Measurements from ENCODE around the gene ZCWPW1. TPM values are rescaled to one million over a fixed set of nuclear protein-coding genes. Genes with fewer than 3 reads are reported as not detected.

ZCWPW1 gene, protein sequence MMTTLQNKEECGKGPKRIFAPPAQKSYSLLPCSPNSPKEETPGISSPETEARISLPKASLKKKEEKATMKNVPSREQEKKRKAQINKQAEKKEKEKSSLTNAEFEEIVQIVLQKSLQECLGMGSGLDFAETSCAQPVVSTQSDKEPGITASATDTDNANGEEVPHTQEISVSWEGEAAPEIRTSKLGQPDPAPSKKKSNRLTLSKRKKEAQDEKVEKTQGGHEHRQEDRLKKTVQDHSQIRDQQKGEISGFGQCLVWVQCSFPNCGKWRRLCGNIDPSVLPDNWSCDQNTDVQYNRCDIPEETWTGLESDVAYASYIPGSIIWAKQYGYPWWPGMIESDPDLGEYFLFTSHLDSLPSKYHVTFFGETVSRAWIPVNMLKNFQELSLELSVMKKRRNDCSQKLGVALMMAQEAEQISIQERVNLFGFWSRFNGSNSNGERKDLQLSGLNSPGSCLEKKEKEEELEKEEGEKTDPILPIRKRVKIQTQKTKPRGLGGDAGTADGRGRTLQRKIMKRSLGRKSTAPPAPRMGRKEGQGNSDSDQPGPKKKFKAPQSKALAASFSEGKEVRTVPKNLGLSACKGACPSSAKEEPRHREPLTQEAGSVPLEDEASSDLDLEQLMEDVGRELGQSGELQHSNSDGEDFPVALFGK
- 1.1 and 1.2 TPM in 2 replicates for total RNA-seq (2014; rRNA removed; shearing (Covaris generic))

DNA sequence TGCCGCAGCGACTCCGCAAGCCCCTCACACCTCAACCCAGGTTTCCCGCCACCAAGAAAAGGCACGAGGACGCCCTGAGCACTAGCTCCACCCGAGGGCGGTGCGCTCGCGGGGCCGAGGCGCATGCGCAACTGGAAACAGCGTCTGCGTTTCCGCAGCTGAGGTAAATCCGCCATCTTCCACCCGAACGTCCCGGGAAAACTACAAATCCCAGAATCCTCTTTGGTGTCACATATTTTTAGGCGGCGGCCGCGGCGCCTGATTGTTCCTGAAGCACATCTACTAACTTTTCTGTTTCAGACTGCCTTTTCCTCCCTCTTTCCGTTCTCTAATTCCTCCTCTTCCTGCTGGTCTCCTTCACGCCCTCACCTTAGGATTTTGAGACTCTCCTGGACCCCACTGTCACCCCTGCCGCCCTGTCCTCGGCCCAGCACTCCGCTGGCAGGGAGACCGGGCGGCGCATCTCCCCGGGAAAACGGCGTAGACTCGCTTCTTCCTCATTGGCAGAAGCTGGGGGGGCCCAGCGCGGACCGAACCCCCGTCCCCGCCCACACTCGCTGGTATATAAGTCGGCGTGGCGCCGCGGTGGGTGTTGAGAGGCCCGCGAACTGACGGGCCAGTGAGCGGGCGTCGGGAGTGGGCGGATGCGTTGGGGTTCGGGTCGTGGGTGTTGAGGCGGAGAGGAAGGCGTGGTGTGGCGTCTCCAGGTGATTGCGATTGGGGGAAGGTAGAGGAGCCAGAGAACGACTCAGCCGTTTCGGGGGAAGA is at the start of gene ZCWPW1:
TSS of gene ZCWPW1 (minus strand) at position 505 of the 768 bp plus-strand sequence. CDS start 8,054 bp downstream, outside the sequence.
- no peaks in the 10 kb centered on the region; the same call in 1 of the 2 replicates for H3K4me1 ChIP-seq
- peak; percentile 97 to 98 for DNase-seq
- peak within 1 kb of the TSS; percentile 91 for H3K4me3 ChIP-seq
- H3K9me3 ChIP-seq (replicated peaks): no peaks in the 10 kb centered on the region
- peak within 1 kb of the TSS; percentile 98 for H3K27ac ChIP-seq
- H3K36me3 ChIP-seq: peaks cover 24% of the 10 kb centered on the region
- no peaks in the 10 kb centered on the region for H3K27me3 ChIP-seq

DNA sequence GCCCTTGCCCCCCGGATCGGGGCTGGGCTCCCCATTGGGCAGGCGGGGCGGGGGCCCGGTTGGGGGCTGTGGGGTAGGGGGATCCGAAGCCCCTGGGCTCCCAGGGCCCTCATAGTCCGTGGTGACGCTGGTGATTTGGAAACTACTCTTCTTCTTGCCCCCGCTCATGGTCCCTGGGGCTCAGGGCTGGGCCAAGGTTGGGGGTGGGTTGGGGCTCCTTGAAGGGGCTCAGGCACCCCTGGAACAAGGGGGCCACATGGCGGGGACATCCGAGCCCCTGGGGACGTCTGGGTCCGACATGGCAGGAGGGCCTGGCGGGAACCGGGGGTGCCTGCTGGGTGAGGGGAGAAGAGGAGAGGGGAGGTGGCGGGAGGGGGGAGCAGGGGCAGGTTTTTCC is 49.4 kb upstream of the ZCWPW1 start:
- Histone ChIP-seq H3K27ac (no peak overlapping the region), H3K4me1 (peaks cover 4% of the 10 kb centered on the region; the same call in 1 of the 2 replicates), H3K36me3 (no peaks in the 10 kb centered on the region), H3K9me3 (replicated peaks) (no peaks in the 10 kb centered on the region), H3K27me3 (peaks cover 4% of the 10 kb centered on the region; the same call in 1 of the 2 replicates), H3K4me3 (peak overlapping the region; percentile 79)
- no peak for DNase-seq

DNA sequence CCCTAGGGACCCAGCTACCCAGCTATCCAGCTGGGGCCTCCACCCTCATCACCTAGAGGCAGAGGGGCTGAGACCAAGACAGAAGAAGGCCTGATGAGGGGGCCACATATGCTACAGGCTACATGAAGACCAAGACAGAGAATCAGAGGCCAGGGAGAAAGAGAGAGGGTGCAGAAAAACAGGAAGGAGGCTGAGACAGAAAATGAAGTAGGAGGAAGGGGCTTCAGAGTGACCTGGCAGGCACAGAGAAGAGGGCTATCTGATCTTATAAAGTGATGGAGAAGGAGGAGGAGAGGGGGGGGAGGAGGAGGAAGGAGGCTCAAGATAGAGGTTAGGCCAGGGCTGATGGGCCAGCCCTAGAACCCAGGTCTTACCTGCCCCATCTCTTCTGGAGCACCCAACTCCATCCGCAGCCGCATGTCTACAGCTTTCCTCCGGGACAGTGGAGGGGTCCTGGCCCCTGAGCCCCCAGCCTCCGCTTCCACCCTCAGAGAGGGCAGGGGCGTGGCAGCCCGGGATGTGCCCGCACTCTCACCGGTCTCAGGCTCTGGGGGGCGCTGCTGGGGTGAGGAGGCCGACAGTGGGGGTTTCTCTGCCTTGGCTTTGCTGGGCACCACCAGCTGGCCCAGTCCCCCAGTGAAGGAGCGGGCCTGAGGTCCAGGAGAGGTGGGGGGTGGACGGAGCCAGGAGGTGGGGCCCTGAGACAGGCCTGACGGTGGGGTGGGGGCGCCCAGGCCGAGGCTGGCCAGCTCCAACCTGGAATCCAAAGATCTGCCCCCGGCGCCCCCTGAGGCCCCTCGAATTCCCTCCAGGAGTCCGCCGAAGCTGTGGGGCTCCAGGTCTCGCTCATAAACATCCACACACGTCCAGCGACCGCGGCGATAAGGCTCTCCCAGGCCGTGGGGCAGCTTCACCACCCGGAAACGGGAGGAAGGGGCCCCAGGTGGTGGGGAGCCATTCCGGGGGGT is 48.7 kb upstream of the ZCWPW1 start:
- no peaks in the 10 kb centered on the region for H3K9me3 ChIP-seq (replicated peaks)
- no peak for DNase-seq
- H3K4me1 ChIP-seq: 0 out of 2 replicates have a peak, but pooled peaks cover 2% of the 10 kb centered on the region
- 0 out of 2 replicates have a peak, but pooled peaks cover 4% of the 10 kb centered on the region for H3K27me3 ChIP-seq
- no peak overlapping the region for H3K27ac ChIP-seq
- H3K36me3 ChIP-seq: no peaks in the 10 kb centered on the region
- no peak overlapping the region for H3K4me3 ChIP-seq

DNA sequence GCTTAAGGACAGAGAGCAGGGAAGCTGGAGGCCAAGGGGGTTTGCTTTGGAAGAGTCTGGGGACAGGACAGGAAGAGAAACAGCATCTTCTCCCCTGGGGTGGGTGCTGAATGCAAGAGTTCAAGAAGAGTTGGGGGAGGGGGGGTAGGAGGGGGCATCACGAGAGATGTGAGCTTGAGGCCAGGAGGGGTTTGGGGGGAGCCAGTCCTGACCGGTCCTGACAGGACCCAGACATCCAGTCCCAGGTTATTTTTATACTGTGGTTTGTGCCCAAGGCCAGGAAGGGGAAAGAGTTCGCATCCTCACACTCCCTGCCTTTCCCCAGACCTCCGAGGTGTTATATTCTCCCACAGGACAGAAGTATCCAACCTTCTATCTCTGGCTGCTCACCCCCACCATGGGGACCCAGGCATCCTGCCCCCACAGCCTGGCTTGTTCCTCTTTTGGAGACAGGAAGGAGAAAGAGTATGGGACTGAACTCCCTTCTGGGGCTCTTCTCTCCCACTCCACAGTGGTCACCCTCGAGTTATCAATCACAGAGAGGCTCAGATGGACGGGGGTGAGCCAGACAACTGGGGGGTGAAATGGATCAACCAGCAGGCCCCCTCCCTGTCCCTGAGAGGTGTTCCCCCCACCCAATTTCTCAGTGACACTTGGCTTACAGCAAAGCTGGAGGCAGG is 47.7 kb upstream of the ZCWPW1 start:
- no peaks in the 10 kb centered on the region for H3K36me3 ChIP-seq
- H3K4me3 ChIP-seq: no peak overlapping the region
- no peak for DNase-seq
- H3K4me1 ChIP-seq: 0 out of 2 replicates have a peak, but pooled peaks cover 2% of the 10 kb centered on the region
- no peak overlapping the region for H3K27ac ChIP-seq
- H3K9me3 ChIP-seq (replicated peaks): no peaks in the 10 kb centered on the region
- H3K27me3 ChIP-seq: no peaks in the 10 kb centered on the region

DNA sequence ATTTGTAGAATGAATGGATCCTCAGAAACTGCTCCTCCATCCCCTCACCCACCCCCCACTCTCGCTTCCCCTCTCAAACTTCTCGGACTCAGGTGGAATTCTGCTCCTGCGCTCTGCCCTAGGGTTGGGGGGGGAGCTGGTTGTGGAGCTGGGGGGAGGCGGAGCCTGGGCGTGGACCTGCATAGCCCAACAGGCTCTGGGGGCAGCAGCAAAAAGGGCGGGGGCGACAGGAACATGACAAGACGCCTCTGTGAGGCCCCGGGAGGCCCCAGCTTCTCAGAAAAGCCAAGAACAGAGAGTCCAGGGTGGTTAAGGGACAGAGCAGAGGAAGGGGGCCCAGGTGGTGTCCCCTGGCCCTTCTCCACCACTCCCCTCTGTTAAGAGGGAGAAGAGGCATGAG is 47.0 kb upstream of the ZCWPW1 start:
- DNase-seq: no peak
- Histone ChIP-seq H3K27ac (no peak overlapping the region), H3K36me3 (no peaks in the 10 kb centered on the region), H3K9me3 (replicated peaks) (no peaks in the 10 kb centered on the region), H3K27me3 (no peaks in the 10 kb centered on the region), H3K4me1 (0 out of 2 replicates have a peak, but pooled peaks cover 2% of the 10 kb centered on the region), H3K4me3 (no peak overlapping the region)

DNA sequence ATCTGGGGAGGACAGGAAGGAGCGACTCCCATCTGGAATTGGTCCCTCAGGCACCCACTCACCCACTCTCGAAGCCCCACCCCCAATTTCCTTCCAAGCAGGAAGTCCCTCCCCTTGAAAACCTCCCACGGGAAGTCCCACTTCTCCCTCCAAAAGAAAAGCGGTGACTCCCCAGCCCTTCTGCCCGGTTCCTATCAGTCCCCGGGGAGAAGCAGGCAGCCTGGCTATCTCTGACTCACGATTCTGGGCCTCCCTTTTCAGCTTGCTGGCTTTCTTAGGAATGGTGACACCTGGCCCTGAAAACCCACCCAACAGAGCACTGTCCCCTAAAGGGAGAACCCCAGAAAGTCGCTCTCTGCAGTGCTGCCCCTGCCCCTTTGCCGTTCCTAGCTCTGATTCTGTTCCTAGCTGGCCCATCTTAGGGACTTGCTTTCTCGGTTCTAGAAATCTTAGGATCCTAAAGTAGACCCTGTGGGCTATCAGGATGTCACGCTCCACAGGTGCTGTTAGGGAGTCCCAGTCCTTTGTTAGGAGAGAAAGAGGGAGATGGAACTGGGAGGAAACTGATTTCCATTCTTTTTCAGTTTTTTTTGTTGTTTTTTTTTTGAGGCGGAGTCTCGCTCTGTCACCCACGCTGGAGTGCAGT is 44.5 kb upstream of the ZCWPW1 start:
- Histone ChIP-seq H3K4me1 (0 out of 2 replicates have a peak, but pooled peaks cover 2% of the 10 kb centered on the region), H3K4me3 (no peak overlapping the region), H3K27ac (no peak overlapping the region), H3K9me3 (replicated peaks) (no peaks in the 10 kb centered on the region), H3K27me3 (no peaks in the 10 kb centered on the region), H3K36me3 (no peaks in the 10 kb centered on the region)
- DNase-seq: no peak

DNA sequence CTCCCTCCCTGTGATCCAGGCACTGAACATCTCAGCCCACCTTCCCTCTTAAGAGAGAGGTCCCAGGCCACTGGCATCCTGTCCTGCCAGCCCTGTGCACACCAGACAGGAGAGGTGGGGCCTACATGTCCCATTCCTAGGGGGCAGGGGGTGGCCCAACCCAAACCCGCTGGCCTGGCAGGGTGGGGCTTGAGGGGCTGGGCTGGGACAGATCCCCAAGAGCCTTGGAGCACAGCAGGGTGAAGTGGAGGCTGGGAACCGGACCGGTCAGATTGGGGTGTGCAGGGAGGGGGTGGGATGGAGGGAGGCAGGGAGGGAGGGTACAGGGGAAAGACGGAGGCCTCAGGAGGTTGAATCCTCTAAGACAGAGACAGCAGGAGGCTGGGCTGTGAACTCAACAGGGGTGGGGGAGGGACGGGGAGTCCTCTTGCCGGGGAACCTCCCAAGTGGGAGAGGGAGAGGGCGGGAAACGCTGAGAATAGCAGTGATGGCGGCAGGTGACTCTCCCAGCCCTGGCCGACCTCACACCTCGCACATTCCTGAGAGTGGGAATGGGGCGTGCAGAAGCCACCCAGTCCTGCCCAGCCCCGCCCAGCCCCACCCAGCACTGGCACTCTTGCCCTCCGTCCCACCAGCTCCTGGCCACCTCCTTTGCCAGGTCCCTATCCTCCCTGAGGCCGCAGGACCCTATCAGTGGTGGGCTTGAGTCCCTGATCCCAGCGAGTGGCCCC is 43.8 kb upstream of the ZCWPW1 start:
- no peaks in the 10 kb centered on the region for H3K9me3 ChIP-seq (replicated peaks)
- H3K4me1 ChIP-seq: 0 out of 2 replicates have a peak, but pooled peaks cover 2% of the 10 kb centered on the region
- no peak for DNase-seq
- no peaks in the 10 kb centered on the region for H3K36me3 ChIP-seq
- no peaks in the 10 kb centered on the region for H3K27me3 ChIP-seq
- no peak overlapping the region for H3K27ac ChIP-seq
- no peak overlapping the region for H3K4me3 ChIP-seq

DNA sequence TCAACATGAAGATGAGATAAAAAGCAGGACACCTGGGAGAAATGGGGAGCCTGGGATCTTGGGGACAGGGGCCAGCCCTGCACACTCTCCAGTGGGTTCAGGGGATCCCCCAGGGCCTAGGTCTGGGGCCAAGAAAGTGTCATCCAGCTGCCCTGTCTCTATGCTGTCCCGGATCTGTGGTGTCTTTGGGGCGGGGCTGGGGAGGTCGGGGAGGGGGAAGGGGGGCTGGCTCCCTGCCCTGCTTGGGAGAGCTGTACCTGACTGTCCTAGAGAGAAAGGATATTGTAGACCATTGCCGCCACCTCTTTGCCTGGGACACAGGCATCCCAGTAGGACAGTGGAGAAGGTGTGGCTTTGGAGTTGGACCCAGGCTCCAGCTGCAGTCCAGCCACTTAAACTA is 42.5 kb upstream of the ZCWPW1 start:
- H3K4me1 ChIP-seq: 0 out of 2 replicates have a peak, but pooled peaks cover 2% of the 10 kb centered on the region
- H3K4me3 ChIP-seq: no peak overlapping the region
- no peak for DNase-seq
- no peaks in the 10 kb centered on the region for H3K9me3 ChIP-seq (replicated peaks)
- H3K27ac ChIP-seq: no peak overlapping the region
- H3K27me3 ChIP-seq: no peaks in the 10 kb centered on the region
- no peaks in the 10 kb centered on the region for H3K36me3 ChIP-seq

DNA sequence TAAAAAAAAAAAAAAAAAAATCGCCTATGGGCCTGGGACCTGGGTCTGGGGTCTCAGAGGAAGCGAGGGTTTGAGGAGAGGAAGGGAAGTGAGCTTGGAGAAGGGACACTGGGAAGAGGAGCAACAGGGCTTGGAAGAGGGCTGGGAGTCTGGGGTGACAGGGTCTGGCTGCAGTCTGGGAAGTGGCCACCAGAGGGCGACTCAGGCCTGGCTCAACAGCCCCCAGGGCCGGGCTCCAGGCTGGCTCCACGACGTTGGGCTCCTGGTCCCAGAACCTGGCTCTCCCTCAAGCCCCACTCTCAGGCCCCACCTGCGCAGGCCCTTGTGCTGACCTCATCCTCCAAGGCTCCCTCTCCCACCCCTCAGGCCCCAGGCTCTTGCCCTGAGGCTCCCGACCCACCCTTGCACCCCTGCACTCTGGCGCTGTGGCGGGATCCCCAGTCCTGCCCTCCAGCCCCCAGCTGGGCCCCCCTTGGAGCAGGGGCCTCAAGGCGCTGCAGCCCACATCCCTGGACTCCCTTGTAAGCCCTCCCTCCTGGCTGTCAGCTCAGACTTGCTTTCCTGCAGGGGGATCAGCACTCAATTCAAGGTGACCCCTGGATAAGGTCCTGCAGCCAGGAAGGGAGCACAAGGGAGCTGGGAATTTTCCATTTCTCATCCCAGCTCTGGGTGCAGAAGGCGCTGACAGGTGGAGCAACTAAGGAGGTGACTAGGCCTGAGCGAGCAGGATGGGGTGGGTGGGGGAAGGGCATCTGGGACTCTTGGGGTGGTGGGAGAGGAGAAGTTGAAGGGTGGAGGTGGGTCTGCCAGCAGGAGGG is 40.9 kb upstream of the ZCWPW1 start:
- peak; percentile 79 to 89 for DNase-seq
- Histone ChIP-seq H3K9me3 (replicated peaks) (no peaks in the 10 kb centered on the region), H3K27ac (no peak overlapping the region), H3K4me3 (no peak overlapping the region), H3K4me1 (0 out of 2 replicates have a peak, but pooled peaks cover 2% of the 10 kb centered on the region), H3K27me3 (no peaks in the 10 kb centered on the region), H3K36me3 (no peaks in the 10 kb centered on the region)

DNA sequence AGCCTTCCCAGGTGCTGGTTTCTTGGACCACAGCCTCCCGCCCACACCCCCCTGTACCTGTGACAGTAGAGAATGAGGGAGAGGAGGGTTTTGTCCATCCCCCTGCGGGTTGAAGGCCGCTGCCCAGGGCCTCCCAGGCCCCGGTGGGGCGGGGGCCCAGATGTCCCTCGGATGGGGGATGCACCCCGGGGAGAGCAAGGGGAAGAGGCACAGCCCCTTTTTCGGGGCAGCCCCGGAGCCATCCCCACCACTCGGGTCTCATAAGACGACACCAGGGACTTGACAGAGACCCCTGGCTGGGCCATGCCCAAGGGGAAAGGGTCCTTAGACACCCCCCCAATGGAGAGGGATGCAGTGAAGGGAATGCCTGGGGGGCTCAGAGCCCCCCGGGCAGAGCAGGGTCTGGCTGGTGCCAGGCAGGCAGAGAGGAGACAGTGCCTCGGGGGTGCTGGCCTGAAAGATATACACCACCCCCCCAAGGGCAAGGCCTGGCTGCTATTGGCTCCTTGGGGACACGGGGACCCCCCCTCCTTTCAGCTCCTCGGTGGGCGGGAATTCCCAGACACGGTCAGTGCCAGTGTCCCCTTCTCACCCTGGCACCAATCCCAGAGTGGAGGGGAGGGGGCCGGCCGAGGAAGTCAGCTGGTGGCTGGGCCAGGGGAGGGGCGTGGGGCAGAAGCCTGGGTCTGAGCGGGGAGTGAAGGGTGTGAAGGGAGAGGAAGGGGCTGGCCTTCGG is 39.3 kb upstream of the ZCWPW1 start:
- Histone ChIP-seq H3K4me1 (0 out of 2 replicates have a peak, but pooled peaks cover 3% of the 10 kb centered on the region), H3K27ac (no peak overlapping the region), H3K4me3 (no peak overlapping the region), H3K27me3 (no peaks in the 10 kb centered on the region), H3K36me3 (no peaks in the 10 kb centered on the region), H3K9me3 (replicated peaks) (no peaks in the 10 kb centered on the region)
- no peak for DNase-seq

All from SJCRH30 (cell line).